ENCODE data around the gene CORO1A.
"Not testable (repeated sequence)": the region's sequence is repeated elsewhere in the genome, so short reads cannot be mapped to it uniquely, and the experiment has no call there.

CORO1A gene

GRCh38 chr16:30170145-30170544 is 13.3 kb upstream of the CORO1A start:
- DNase-seq (ENCODE audit: low read depth), result not testable (repeated sequence)

GRCh38 chr16:30173054-30173453 is 10.3 kb upstream of the CORO1A start:
- no peak for DNase-seq (ENCODE audit: low read depth)

GRCh38 chr16:30176876-30177275 is 6.5 kb upstream of the CORO1A start:
- not testable (repeated sequence) for DNase-seq (ENCODE audit: low read depth)

GRCh38 chr16:30179195-30179594 is 4.2 kb upstream of the CORO1A start:
- DNase-seq (ENCODE audit: low read depth), result no peak

GRCh38 chr16:30179931-30180330 is 3.5 kb upstream of the CORO1A start:
- DNase-seq (ENCODE audit: low read depth), result no peak

GRCh38 chr16:30180741-30181140 is 2.7 kb upstream of the CORO1A start:
- no peak for DNase-seq (ENCODE audit: low read depth)

- no peak for DNase-seq (ENCODE audit: low read depth)
Measured at GRCh38 chr16:30184096-30184890, 891 bp downstream of the CORO1A start.

- DNase-seq (ENCODE audit: low read depth), result no peak
Measured at GRCh38 chr16:30184891-30185682, 1.7 kb downstream of the CORO1A start.

GRCh38 chr16:30185683-30186421 is 2.5 kb downstream of the CORO1A start:
- DNase-seq (ENCODE audit: low read depth), result no peak

GRCh38 chr16:30186444-30186781 is 3.0 kb downstream of the CORO1A start:
- DNase-seq (ENCODE audit: low read depth), result no peak

GRCh38 chr16:30186782-30187555 is 3.6 kb downstream of the CORO1A start:
- DNase-seq (ENCODE audit: low read depth), result no peak

- no peak for DNase-seq (ENCODE audit: low read depth)
Measured at GRCh38 chr16:30187556-30187865, 4.1 kb downstream of the CORO1A start.

GRCh38 chr16:30187971-30188561 is 4.7 kb downstream of the CORO1A start:
- DNase-seq (ENCODE audit: low read depth), result no peak

- not testable (repeated sequence) for DNase-seq (ENCODE audit: low read depth)
Measured at GRCh38 chr16:30191158-30191557, 7.8 kb downstream of the CORO1A start.

- DNase-seq (ENCODE audit: low read depth), result not testable (repeated sequence)
Measured at GRCh38 chr16:30193098-30193497, 9.7 kb downstream of the CORO1A start.

- DNase-seq (ENCODE audit: low read depth), result not testable (repeated sequence)
Measured at GRCh38 chr16:30193615-30194014, 10.2 kb downstream of the CORO1A start, which contains the start of the genes BOLA2B and SLX1A. TSS of gene BOLA2B (minus strand) at chr16:30193666. CDS start at chr16:30193595, 71 bp downstream. TSS of gene SLX1A (plus strand) at chr16:30193875. CDS start at chr16:30194085, 210 bp downstream.

- DNase-seq (ENCODE audit: low read depth), result not testable (repeated sequence)
Measured at GRCh38 chr16:30194172-30194925, 10.9 kb downstream of the CORO1A start.

GRCh38 chr16:30197001-30197400 is 13.6 kb downstream of the CORO1A start:
- DNase-seq (ENCODE audit: low read depth), result not testable (repeated sequence)

GRCh38 chr16:30199049-30199448 is 15.6 kb downstream of the CORO1A start, which contains the start of gene SULT1A3:
TSS of gene SULT1A3 (plus strand) at chr16:30199255. CDS start at chr16:30200729, 1,474 bp downstream.
- DNase-seq (ENCODE audit: low read depth), result not testable (repeated sequence)

- DNase-seq (ENCODE audit: low read depth), result not testable (repeated sequence)
Measured at GRCh38 chr16:30199608-30200343, 16.4 kb downstream of the CORO1A start.

All from fibroblast of the conjunctiva (primary cell).